HG02610 (cell line): ENCODE data around the gene CDK14.

Experiments used
- ATAC-seq: cut with Tn5 transposase; IDR thresholded peaks from one replicate; pipeline ENCODE4 v1.9.1; 2021; ENCODE audit warnings: mild to moderate bottlenecking, moderate library complexity; ENCODE audit not compliant: unreplicated experiment

The CDK14 gene

GRCh38 chr7:90596671-90597562, 796 bp downstream of the CDK14 start:
- peak; percentile 25 for ATAC-seq

DNA sequence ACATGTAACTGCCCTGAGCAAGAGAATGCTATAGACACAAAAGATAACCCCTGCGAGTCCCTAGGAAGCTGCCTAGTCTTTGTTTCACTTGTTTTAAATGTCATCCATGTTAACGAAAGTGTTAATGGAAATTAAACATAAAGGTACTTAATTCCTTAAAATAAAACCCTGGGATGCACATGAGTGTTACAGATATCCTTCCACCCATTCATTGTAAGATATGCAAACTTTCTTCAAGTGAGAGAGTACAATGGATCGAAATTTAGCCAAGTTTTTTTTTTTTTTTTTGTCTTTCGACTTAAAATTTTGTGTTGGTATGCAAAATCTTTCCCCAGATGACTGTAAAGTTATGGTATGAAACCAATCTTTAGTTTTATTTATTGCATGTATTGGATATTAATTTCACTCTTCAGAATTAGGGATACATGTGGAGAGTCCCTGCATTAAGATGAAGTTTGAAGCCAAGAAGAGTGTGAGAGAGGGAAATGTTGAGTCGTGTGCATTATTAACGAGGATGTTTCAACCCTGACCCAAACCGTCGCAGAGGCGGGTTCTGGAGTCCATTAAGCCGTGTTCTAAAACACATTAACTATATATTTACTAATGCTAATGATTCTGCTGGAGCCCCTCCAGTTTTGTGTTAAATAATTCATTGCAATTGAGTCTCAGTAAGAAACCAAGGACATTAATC, 1.6 kb downstream of the CDK14 start:
- ATAC-seq = no peak

DNA sequence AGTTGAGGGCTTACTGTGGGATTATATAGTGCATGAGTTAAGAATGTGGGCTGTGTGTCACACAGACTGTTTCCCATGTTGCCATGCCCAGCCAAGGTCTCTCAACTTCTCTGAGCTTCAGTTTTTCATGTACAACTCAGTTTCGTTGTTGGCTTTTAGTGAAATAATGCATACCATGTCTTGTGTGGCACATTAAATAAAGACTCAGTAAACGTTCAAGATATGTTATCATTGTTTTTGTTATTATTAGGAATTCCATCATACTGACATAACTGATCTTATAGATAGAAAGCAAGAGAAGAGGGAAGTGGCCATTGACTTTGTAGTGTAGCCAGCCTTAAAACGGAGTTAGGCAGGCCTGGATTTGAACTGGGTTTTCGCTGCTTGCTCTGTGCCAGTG, 2.9 kb downstream of the CDK14 start:
- ATAC-seq = no peak

GRCh38 chr7:90599892-90600555, 3.9 kb downstream of the CDK14 start:
- no peak for ATAC-seq

- ATAC-seq = no peak
Measured at GRCh38 chr7:90602303-90602702, 6.2 kb downstream of the CDK14 start.

GRCh38 chr7:90603346-90603745, 7.2 kb downstream of the CDK14 start:
- ATAC-seq = no peak

GRCh38 chr7:90604383-90604782, 8.3 kb downstream of the CDK14 start:
- no peak for ATAC-seq

- peak; percentile 68 for ATAC-seq
Measured at GRCh38 chr7:90605055-90605454, 8.9 kb downstream of the CDK14 start.

- ATAC-seq = no peak
Measured at GRCh38 chr7:90607196-90607595, 11.1 kb downstream of the CDK14 start.

GRCh38 chr7:90610105-90610504, 14.0 kb downstream of the CDK14 start:
- ATAC-seq = no peak

DNA sequence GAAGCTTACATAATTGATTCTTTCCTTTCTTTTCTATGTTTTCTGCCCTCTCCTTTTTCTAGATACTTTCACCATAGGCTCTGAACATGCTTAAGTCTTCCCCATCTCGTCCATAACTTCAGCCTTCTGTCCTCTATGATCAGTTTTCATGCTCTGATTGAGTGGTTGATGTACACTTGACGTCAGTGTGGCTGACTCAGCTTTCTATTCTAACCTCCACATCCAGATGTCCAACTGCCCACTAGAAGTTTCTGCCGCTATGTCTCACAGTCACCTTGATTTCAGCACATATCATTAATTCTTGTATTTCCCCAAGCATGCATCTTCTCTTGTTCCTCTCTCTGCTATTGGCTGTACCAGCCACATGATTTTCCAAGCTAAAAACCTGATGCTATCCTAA, 15.0 kb downstream of the CDK14 start:
- peak; percentile 48 for ATAC-seq

GRCh38 chr7:90613088-90613498, 17.0 kb downstream of the CDK14 start:
- ATAC-seq = peak; percentile 92

- ATAC-seq = no peak
Measured at GRCh38 chr7:90617442-90617841, 21.3 kb downstream of the CDK14 start.

- no peak for ATAC-seq
Measured at GRCh38 chr7:90618876-90619275, 22.8 kb downstream of the CDK14 start.

GRCh38 chr7:90621125-90621746, 25.1 kb downstream of the CDK14 start:
- peak; percentile 96 for ATAC-seq

DNA sequence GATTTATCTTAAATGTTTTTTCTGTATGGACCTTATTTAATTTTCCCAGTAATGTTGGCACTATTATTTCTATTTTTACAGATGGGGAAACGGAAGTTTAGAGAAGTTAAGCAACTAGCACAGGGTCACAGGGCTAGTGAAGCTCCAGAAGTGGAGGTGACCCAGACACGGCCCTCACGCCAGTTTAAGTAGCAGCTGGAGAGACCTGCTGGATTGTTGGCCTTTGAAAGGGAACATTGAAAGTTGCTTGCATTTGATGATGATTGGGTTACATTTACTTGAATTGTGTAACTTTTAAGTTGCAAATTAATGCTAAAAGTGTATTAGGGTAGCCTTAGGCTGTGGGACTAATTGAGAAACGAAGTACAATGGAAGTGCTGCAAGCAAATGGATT, 25.6 kb downstream of the CDK14 start:
- no peak for ATAC-seq

- no peak for ATAC-seq
Measured at GRCh38 chr7:90622670-90623069, 26.5 kb downstream of the CDK14 start.

DNA sequence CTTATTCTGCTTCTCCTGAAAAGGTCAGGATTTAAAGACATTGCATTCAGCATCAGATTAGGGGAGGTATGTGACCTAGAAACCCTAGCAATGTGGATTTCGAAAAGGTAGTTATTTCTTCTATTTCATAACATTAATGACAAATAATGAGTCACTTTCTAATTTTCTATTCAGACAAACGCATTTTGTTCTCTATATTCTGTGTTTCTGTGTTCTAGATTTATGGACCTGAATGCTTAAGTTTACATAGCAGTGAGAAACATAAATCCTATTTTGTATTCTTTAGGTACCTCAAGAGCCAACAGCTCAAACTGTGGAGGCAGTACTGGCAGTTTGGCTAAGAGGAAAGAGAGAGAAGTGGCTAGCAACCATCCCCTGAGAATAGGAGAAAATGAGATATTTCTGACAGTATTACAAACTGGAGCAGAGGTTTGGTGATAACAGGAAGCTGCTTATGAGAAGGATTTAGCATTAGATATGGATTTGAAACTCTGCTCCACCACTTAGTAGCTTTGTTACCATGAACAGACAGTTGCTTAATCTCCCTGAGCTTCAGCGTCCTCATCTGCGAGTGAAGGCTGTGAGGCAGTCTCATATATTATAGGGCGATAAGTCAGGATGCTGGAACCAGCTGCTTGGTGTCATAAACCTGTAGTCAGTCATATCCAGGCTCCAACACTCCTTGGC, 28.2 kb downstream of the CDK14 start:
- ATAC-seq = no peak

GRCh38 chr7:90625051-90625450, 28.9 kb downstream of the CDK14 start:
- no peak for ATAC-seq

GRCh38 chr7:90625562-90625961, 29.4 kb downstream of the CDK14 start:
- ATAC-seq = no peak

GRCh38 chr7:90626013-90626412, 29.9 kb downstream of the CDK14 start:
- no peak for ATAC-seq
